Neural cell (in vitro differentiated cells): Measurements from ENCODE around the gene EDNRB. TPM values are rescaled to one million over a fixed set of nuclear protein-coding genes. Genes with fewer than 3 reads are reported as not detected.

Source experiments
- H2AFZ ChIP-seq: fragments of 200-600, 300-800 bp; sonication (generic), shearing (Covaris generic); 2 replicates; pipeline ENCODE4 v1.6.0; 2014; ENCODE audit warnings: low read depth, mild to moderate bottlenecking, antibody characterized with exemption, low read length, moderate library complexity
- H3F3A ChIP-seq: fragments of 200-600 bp; shearing (Covaris generic); 2 replicates; pipeline ENCODE4 v1.6.1; 2016; ENCODE audit warnings: mild to moderate bottlenecking, moderate library complexity, mixed read lengths, antibody characterized with exemption, low read length; ENCODE audit not compliant: insufficient read depth, poor library complexity, severe bottlenecking
- H3K27ac ChIP-seq: fragments of 200-600, 300-800 bp; sonication (generic), shearing (Covaris generic); 2 replicates; pipeline ENCODE4 v1.5.1; 2014; ENCODE audit warnings: mild to moderate bottlenecking, low read length, moderate library complexity
- H3K27me3 ChIP-seq: fragments of 300-800, 200-600 bp; sonication (generic), shearing (Covaris generic); 2 replicates; pipeline ENCODE4 v1.6.0; 2014; ENCODE audit warnings: mild to moderate bottlenecking, low read depth, low read length, moderate library complexity; ENCODE audit not compliant: insufficient read depth
- H3K36me3 ChIP-seq: fragments of 300-800, 200-600 bp; sonication (generic), shearing (Covaris generic); 2 replicates; pipeline ENCODE4 v1.5.1; 2014; ENCODE audit warnings: mild to moderate bottlenecking, antibody characterized with exemption, low read length, moderate library complexity; ENCODE audit not compliant: insufficient read depth
- H3K4me2 ChIP-seq: fragments of 300-800, 200-600 bp; sonication (generic), shearing (Covaris generic); 2 replicates; pipeline ENCODE4 v1.6.0; 2014; ENCODE audit warnings: mild to moderate bottlenecking, low read length
- H3K4me3 ChIP-seq: fragments of 300-800, 200-600 bp; sonication (generic), shearing (Covaris generic); 2 replicates; pipeline ENCODE4 v1.5.1; 2014; ENCODE audit warnings: mild to moderate bottlenecking, low read length, moderate library complexity
- H3K79me2 ChIP-seq: fragments of 200-600 bp; shearing (Covaris generic); replicated peaks from 2 replicates; pipeline ENCODE4 v1.6.0; 2014; ENCODE audit warnings: mild to moderate bottlenecking, low read length, moderate library complexity; ENCODE audit not compliant: insufficient read depth
- H3K9ac ChIP-seq: fragments of 300-800, 200-600 bp; sonication (generic), shearing (Covaris generic); 2 replicates; pipeline ENCODE4 v1.6.1; 2016; ENCODE audit warnings: mild to moderate bottlenecking, low read length, mixed read lengths
- H3K9me2 ChIP-seq: fragments of 200-600 bp; shearing (Covaris generic); 2 replicates; pipeline ENCODE4 v1.6.1; 2016; ENCODE audit warnings: mild to moderate bottlenecking, low read length, mixed read lengths; ENCODE audit not compliant: insufficient read depth
- H3K9me3 ChIP-seq: fragments of 200-600, 300-800 bp; sonication (generic), shearing (Covaris generic); 2 replicates; pipeline ENCODE4 v1.6.1; 2016; ENCODE audit warnings: mild to moderate bottlenecking, mixed run types, low read length, moderate library complexity, mixed read lengths
- H4K20me1 ChIP-seq: fragments of 200-600 bp; shearing (Covaris generic); 2 replicates; pipeline ENCODE4 v1.6.1; 2016; ENCODE audit warnings: mild to moderate bottlenecking, mixed run types; ENCODE audit not compliant: insufficient read depth
- CTCF ChIP-seq: fragments of 450-650 bp; IDR thresholded peaks from 2 replicates; pipeline ENCODE4 v1.5.1; 2014; ENCODE audit warnings: antibody characterized with exemption, mild to moderate bottlenecking, moderate library complexity; ENCODE audit not compliant: poor library complexity, severe bottlenecking
- EP300 ChIP-seq: fragments of 450-650 bp; conservative IDR thresholded peaks from 2 replicates; pipeline ENCODE4 v1.6.1; 2014; ENCODE audit warnings: antibody characterized with exemption, mild to moderate bottlenecking, moderate library complexity; ENCODE audit not compliant: poor library complexity, severe bottlenecking
- EZH2 ChIP-seq: fragments of 200-600, 300-800 bp; shearing (Covaris generic), sonication (generic); IDR thresholded peaks from 2 replicates; pipeline ENCODE4 v1.6.1; 2014; ENCODE audit warnings: antibody characterized with exemption, low read length, borderline replicate concordance, mild to moderate bottlenecking; ENCODE audit not compliant: insufficient read depth, poor library complexity, severe bottlenecking
- MXI1 ChIP-seq: fragments of 450-650 bp; conservative IDR thresholded peaks from 2 replicates; pipeline ENCODE4 v1.6.1; 2014; ENCODE audit warnings: antibody characterized with exemption, mild to moderate bottlenecking; ENCODE audit not compliant: poor library complexity, severe bottlenecking
- POLR2AphosphoS5 ChIP-seq: IDR thresholded peaks from 2 replicates; pipeline ENCODE4 v1.6.1; 2012
- RAD21 ChIP-seq: fragments of 450-650 bp; conservative IDR thresholded peaks from 2 replicates; pipeline ENCODE4 v1.6.1; 2014; ENCODE audit warnings: antibody characterized with exemption, mild to moderate bottlenecking, moderate library complexity
- REST ChIP-seq: IDR thresholded peaks from 2 replicates; pipeline ENCODE4 v1.6.1; 2012; ENCODE audit warnings: borderline replicate concordance
- SMC3 ChIP-seq: fragments of 450-650 bp; conservative IDR thresholded peaks from 2 replicates; pipeline ENCODE4 v1.6.1; 2014; ENCODE audit warnings: antibody characterized with exemption, mild to moderate bottlenecking, moderate library complexity; ENCODE audit not compliant: poor library complexity
- TAF1 ChIP-seq: IDR thresholded peaks from 2 replicates; pipeline ENCODE4 v1.6.1; 2012; ENCODE audit warnings: low read depth
- polyA plus RNA-seq: library from polyadenylated mRNA; depleted of rRNA; stranded (reverse); fragments of >200 nt; gene quantifications from 2 replicates; pipeline ENCODE4 v1.2.3, GENCODE V29; 2014

EDNRB gene
- polyA plus RNA-seq, 1 donor from 2014 or later, result 0.20 TPM

GRCh38 chr13:77952737-77953136, 34.1 kb upstream of the EDNRB start:
- H4K20me1 ChIP-seq, result no peaks in the 10 kb centered on the region
- H3K9me2 ChIP-seq, result no peaks in the 10 kb centered on the region
- no peaks in the 10 kb centered on the region for H3K36me3 ChIP-seq
- TF ChIP-seq EP300 (no peak), EZH2 (no peak), SMC3 (no peak), POLR2AphosphoS5 (no peak), TAF1 (no peak), CTCF (no peak), MXI1 (no peak), RAD21 (no peak), REST (no peak)
- no peaks in the 10 kb centered on the region for H3K9me3 ChIP-seq
- H3F3A ChIP-seq, result no peaks in the 10 kb centered on the region
- no peak overlapping the region for H3K4me3 ChIP-seq
- no peak overlapping the region for H2AFZ ChIP-seq
- no peaks in the 10 kb centered on the region for H3K79me2 ChIP-seq
- H3K4me2 ChIP-seq, result no peak overlapping the region
- H3K9ac ChIP-seq, result no peak overlapping the region
- no peaks in the 10 kb centered on the region for H3K27me3 ChIP-seq
- no peak overlapping the region for H3K27ac ChIP-seq

GRCh38 chr13:77952276-77952675, 33.6 kb upstream of the EDNRB start:
- no peaks in the 10 kb centered on the region for H3K79me2 ChIP-seq
- H3K27ac ChIP-seq, result no peak overlapping the region
- no peaks in the 10 kb centered on the region for H3K9me2 ChIP-seq
- no peaks in the 10 kb centered on the region for H4K20me1 ChIP-seq
- H2AFZ ChIP-seq, result no peak overlapping the region
- no peaks in the 10 kb centered on the region for H3K36me3 ChIP-seq
- TF ChIP-seq EZH2, result no peak
- no peak for TF ChIP-seq SMC3
- no peaks in the 10 kb centered on the region for H3F3A ChIP-seq
- H3K9ac ChIP-seq, result no peak overlapping the region
- H3K27me3 ChIP-seq, result no peaks in the 10 kb centered on the region
- H3K4me3 ChIP-seq, result no peak overlapping the region
- no peak overlapping the region for H3K4me2 ChIP-seq
- no peaks in the 10 kb centered on the region for H3K9me3 ChIP-seq

- Histone ChIP-seq H2AFZ (no peak overlapping the region), H3K36me3 (no peaks in the 10 kb centered on the region), H3K27me3 (no peaks in the 10 kb centered on the region), H3K27ac (no peak overlapping the region), H3K9ac (no peak overlapping the region), H3K79me2 (no peaks in the 10 kb centered on the region), H3K9me3 (no peaks in the 10 kb centered on the region), H3F3A (no peaks in the 10 kb centered on the region), H3K9me2 (no peaks in the 10 kb centered on the region), H3K4me3 (no peak overlapping the region), H4K20me1 (no peaks in the 10 kb centered on the region), H3K4me2 (no peak overlapping the region)
- TF ChIP-seq TAF1 (no peak), SMC3 (no peak), CTCF (no peak), EP300 (peak; percentile 56), REST (no peak), MXI1 (no peak), EZH2 (no peak), RAD21 (no peak), POLR2AphosphoS5 (peak; percentile 29)
These were observed 27.9 kb upstream of the EDNRB start for GRCh38 chr13:77946522-77946921.
